Endothelial cell (in vitro differentiated cells): ENCODE measurements around the gene RAB22A. TPM values are rescaled to one million over a fixed set of nuclear protein-coding genes. Genes with fewer than 3 reads are reported as not detected.

ENCODE experiments used
- DNase-seq: peaks from one replicate; pipeline ENCODE4 v3.0.0; 2021; ENCODE audit warnings: low spot score
- H3K27ac Mint-ChIP-seq: one replicate; pipeline ENCODE4 v1.8.0; 2021; ENCODE audit warnings: mixed read lengths, inconsistent platforms; ENCODE audit not compliant: unreplicated experiment
- H3K27me3 Mint-ChIP-seq: one replicate; pipeline ENCODE4 v1.8.0; 2021; ENCODE audit warnings: mild to moderate bottlenecking, moderate library complexity, mixed read lengths, inconsistent platforms; ENCODE audit not compliant: unreplicated experiment
- H3K36me3 Mint-ChIP-seq: one replicate; pipeline ENCODE4 v1.8.0; 2021; ENCODE audit warnings: mild to moderate bottlenecking, low read depth, mixed read lengths, inconsistent platforms; ENCODE audit not compliant: unreplicated experiment
- H3K4me1 Mint-ChIP-seq: one replicate; pipeline ENCODE4 v1.8.0; 2021; ENCODE audit warnings: mild to moderate bottlenecking, mixed read lengths, inconsistent platforms; ENCODE audit not compliant: unreplicated experiment
- H3K4me3 Mint-ChIP-seq: one replicate; pipeline ENCODE4 v1.8.0; 2021; ENCODE audit warnings: mild to moderate bottlenecking, mixed read lengths, inconsistent platforms; ENCODE audit not compliant: unreplicated experiment
- H3K9me3 Mint-ChIP-seq: one replicate; pipeline ENCODE4 v1.8.0; 2021; ENCODE audit warnings: mixed read lengths, inconsistent platforms; ENCODE audit not compliant: unreplicated experiment
- total RNA-seq: library from RNA; stranded (reverse); fragmentation: NEBNext Ultra II Directional; extraction: Animal tissue kit (Norgen Biotek cat#: 25700); gene quantifications from one replicate; pipeline ENCODE4 v1.2.1, GENCODE V29; 2021; ENCODE audit not compliant: unreplicated experiment
- TF ChIP-seq, protein P1 (sequence below): fragments of 200-600 bp; sonication (generic); IDR thresholded peaks from one replicate; pipeline ENCODE4 v1.5.0; 2021; ENCODE audit warnings: antibody characterized with exemption; ENCODE audit not compliant: unreplicated experiment

RAB22A gene
- total RNA-seq, 1 donor from 2014 or later: 14.2 TPM

DNA sequence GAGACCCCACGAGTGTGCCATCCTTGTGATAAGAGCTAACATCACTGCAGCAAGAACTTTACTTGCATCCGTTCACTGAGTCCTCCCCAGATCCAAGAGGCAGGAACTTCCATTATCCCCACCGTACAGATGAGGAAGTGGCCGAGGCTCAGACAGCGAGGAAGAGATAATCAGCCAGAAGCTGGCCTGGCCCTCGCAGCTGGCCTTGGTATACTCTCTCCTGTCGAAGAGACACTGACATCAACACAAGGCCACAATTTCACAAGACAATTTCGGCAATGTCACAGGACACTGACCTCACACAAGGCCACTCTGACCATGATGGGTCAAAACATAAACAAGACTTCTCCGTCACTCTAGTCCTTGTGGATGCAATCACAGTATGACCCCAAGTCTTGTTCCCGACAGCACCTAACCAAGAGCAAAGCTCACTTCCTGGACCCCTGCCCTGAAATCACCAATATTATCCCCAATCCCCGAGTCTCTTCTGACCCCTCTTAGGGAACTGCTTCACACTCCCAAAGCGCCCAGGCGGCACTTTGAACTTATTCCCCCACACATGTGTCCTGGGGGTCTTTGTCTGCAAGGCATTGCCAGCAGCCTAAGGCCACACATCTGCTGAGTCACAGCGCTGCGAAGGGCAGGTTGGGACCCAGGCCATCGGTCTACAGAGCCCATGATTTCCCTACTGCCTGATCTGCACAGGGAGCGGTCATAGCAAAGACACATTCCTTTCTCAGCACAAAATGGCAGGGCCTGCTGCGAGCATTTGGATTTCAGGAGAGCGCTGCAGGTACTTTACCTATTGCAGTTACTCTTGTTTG, 64.7 kb downstream of the RAB22A start:
- H3K4me3 Mint-ChIP-seq: peak overlapping the region; percentile 62
- H3K27me3 Mint-ChIP-seq: peaks cover 6% of the 10 kb centered on the region
- H3K4me1 Mint-ChIP-seq: peaks cover 11% of the 10 kb centered on the region
- no peaks in the 10 kb centered on the region for H3K9me3 Mint-ChIP-seq
- H3K36me3 Mint-ChIP-seq: peaks cover 6% of the 10 kb centered on the region
- H3K27ac Mint-ChIP-seq: peak overlapping the region; percentile 58
- TF ChIP-seq, protein P1, sequence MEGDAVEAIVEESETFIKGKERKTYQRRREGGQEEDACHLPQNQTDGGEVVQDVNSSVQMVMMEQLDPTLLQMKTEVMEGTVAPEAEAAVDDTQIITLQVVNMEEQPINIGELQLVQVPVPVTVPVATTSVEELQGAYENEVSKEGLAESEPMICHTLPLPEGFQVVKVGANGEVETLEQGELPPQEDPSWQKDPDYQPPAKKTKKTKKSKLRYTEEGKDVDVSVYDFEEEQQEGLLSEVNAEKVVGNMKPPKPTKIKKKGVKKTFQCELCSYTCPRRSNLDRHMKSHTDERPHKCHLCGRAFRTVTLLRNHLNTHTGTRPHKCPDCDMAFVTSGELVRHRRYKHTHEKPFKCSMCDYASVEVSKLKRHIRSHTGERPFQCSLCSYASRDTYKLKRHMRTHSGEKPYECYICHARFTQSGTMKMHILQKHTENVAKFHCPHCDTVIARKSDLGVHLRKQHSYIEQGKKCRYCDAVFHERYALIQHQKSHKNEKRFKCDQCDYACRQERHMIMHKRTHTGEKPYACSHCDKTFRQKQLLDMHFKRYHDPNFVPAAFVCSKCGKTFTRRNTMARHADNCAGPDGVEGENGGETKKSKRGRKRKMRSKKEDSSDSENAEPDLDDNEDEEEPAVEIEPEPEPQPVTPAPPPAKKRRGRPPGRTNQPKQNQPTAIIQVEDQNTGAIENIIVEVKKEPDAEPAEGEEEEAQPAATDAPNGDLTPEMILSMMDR: no peak
- no peak for DNase-seq

DNA sequence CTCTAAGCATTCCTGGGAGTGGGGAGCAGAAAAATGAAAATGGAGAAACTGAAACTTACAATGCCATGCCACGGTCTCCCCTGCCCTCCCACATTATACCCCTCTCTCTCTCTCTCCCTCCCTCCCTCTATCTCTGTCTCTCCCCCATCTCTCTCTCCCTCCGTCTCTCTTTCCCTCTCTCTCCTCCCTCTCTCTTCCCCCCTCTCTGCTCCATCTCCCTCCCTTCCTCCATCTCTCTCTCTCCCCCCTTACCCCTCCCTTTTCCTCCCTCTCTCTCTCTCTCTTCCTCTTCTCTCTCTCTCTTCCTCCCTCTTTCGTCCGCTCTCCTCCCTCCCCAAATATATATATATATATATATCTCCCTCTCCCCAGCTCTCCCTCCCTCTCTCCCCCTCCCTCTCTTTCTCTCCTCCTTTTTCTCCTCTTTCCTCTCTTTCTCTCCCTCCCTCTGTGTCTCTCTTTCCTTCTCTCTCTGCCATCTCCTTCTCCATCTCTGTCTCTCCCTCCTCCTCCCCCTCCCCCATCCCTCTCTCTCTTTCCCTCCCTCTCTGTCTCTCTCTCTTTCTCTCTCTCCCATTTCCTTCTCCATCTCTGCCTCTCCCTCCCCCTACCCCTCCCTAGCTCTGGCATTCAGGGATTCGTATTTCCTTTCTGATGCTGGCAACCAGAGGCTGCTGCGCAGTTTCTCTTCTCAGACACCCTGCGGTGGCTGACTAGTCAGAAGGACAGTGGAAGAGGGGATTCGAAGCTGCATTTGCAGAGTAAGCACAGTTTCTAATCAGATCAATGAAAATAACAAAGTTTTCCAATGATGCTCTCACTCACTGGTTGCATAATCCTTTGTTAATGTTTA, 65.6 kb downstream of the RAB22A start:
- H3K9me3 Mint-ChIP-seq: no peaks in the 10 kb centered on the region
- no peak overlapping the region for H3K27ac Mint-ChIP-seq
- peak; percentile 16 for DNase-seq
- H3K4me3 Mint-ChIP-seq: no peak overlapping the region
- peaks cover 11% of the 10 kb centered on the region for H3K4me1 Mint-ChIP-seq
- peaks cover 6% of the 10 kb centered on the region for H3K27me3 Mint-ChIP-seq
- peaks cover 6% of the 10 kb centered on the region for H3K36me3 Mint-ChIP-seq
- TF ChIP-seq, protein P1: no peak

DNA sequence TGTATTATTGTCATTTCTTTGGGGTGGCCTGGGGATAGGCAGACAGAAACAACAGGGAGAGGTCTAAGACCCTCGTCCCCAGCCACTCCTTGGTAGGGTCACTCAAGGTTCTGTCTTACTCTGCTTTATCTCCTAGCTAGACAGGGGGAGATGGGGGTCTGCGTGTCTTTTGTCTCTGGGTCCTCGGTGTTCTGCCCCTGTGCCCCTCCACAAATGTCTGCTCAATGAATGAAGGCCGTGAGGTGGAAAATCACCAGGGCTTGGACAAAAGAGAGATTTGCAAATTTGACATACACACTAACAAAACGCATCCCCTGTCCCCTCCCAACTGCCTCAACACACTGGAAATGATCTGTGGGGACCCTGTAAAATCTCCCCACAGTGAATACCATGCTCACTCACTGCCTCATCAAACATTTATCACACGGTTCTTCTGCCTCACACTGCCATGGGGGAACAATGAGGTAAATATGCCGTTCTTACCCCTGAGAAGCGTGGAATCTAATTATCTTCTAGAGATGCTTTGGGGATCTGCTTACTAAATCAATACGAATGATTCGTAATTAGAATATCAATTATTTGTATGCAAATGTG, 66.3 kb downstream of the RAB22A start:
- no peak overlapping the region for H3K27ac Mint-ChIP-seq

DNA sequence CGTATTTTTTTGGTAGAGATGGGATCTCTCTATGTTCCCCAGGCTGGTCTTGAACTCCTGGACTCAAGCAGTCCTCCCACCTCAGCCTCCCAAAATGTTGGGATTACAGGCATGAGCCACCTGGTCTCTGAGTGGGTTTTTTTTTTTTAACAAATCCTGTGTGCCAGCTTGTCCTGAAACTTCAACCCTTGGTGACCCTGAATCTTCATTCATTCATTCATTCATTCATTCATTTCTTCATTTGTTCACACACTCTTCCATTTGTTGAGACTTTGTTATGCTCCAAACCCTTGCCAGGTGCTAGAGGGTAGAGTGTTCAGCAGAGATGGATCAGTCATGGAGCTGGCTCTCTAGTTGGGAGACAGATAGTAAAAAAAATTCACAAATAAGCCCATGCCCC, 67.5 kb downstream of the RAB22A start:
- Mint-ChIP-seq H3K27me3 (peaks cover 6% of the 10 kb centered on the region), H3K9me3 (no peaks in the 10 kb centered on the region), H3K4me1 (peaks cover 11% of the 10 kb centered on the region), H3K36me3 (peaks cover 15% of the 10 kb centered on the region), H3K27ac (no peak overlapping the region), H3K4me3 (no peak overlapping the region)
- TF ChIP-seq, protein P1: no peak
- DNase-seq: no peak

More for the DNA sequence above, 66.3 kb downstream of the RAB22A start:
- peaks cover 11% of the 10 kb centered on the region for H3K4me1 Mint-ChIP-seq
- DNase-seq: no peak
- H3K36me3 Mint-ChIP-seq: peaks cover 8% of the 10 kb centered on the region
- no peak overlapping the region for H3K4me3 Mint-ChIP-seq
- no peaks in the 10 kb centered on the region for H3K9me3 Mint-ChIP-seq
- H3K27me3 Mint-ChIP-seq: peaks cover 6% of the 10 kb centered on the region
- TF ChIP-seq, protein P1: no peak
